Upper lobe of right lung (tissue), 1 donor: ENCODE measurements around the gene MRPL3. TPM values are rescaled to one million over a fixed set of nuclear protein-coding genes. Genes with fewer than 3 reads are reported as not detected.
"Not testable (repeated sequence)": the region's sequence is repeated elsewhere in the genome, so short reads cannot be mapped to it uniquely, and the experiment has no call there.

Source experiments
- ATAC-seq: fragments of 200-7000 bp; cut with Tn5 transposase; one replicate; pipeline ENCODE4 v1.9.1; 2020; ENCODE audit warnings: mild to moderate bottlenecking, moderate library complexity
- DNase-seq: peaks from one replicate; pipeline ENCODE4 v3.0.0-alpha.2; 2020
- H3K27ac ChIP-seq: fragments of 200-600 bp; one replicate; pipeline ENCODE4 v1.8.0; 2022
- H3K27me3 ChIP-seq: fragments of 200-600 bp; one replicate; pipeline ENCODE4 v1.8.0; 2022; ENCODE audit warnings: mild to moderate bottlenecking
- H3K36me3 ChIP-seq: fragments of 200-600 bp; one replicate; pipeline ENCODE4 v1.8.0; 2022
- H3K4me1 ChIP-seq: fragments of 200-600 bp; one replicate; pipeline ENCODE4 v1.8.0; 2022
- H3K4me3 ChIP-seq: fragments of 200-600 bp; one replicate; pipeline ENCODE4 v1.8.0; 2022; ENCODE audit warnings: mild to moderate bottlenecking
- H3K9me3 ChIP-seq: fragments of 200-600 bp; one replicate; pipeline ENCODE4 v1.8.0; 2022
- CTCF ChIP-seq: fragments of 200-600 bp; IDR thresholded peaks from one replicate; pipeline ENCODE4 v1.8.0; 2022; ENCODE audit warnings: antibody characterized with exemption
- intact Hi-C: fragments of 100-400 bp; cut with DNase I; formaldehyde crosslinking; loops from one replicate; pipeline ENCODE4 v1.11.0; 2022
- total RNA-seq: library from RNA; stranded (reverse); fragmentation: NEBNext Ultra II Directional; extraction: Animal tissue kit (Norgen Biotek cat#: 25700); gene quantifications from one replicate; pipeline ENCODE4 v1.2.1, GENCODE V29; 2021
- donor health status: DM: no; HTN: yes; CAD: no; lungs with severe emphysema.

Gene MRPL3
- total RNA-seq, 1 donor from 2014 or later, result 48.8 TPM

- intact Hi-C loops, result no loop called here
- DNase-seq, result no peak
These were observed 822 bp downstream of the MRPL3 start for GRCh38 chr3:131501949-131502348.

GRCh38 chr3:131494706-131495105, 8.1 kb downstream of the MRPL3 start:
- no peak for TF ChIP-seq CTCF
- ATAC-seq, result no peak
- Histone ChIP-seq H3K4me1 (no peaks in the 10 kb centered on the region), H3K4me3 (no peak overlapping the region), H3K27ac (no peak overlapping the region), H3K27me3 (no peaks in the 10 kb centered on the region), H3K36me3 (peaks cover 81% of the 10 kb centered on the region), H3K9me3 (no peaks in the 10 kb centered on the region)
- DNase-seq, result no peak
- intact Hi-C loops, result no loop called here

More at GRCh38 chr3:131501949-131502348, 822 bp downstream of the MRPL3 start:
- no peak for TF ChIP-seq CTCF
- Histone ChIP-seq H3K27ac (peak overlapping the region; percentile 84), H3K9me3 (no peaks in the 10 kb centered on the region), H3K36me3 (peaks cover 32% of the 10 kb centered on the region), H3K4me1 (peaks cover 18% of the 10 kb centered on the region), H3K27me3 (no peaks in the 10 kb centered on the region), H3K4me3 (peak overlapping the region; percentile 88)
- no peak for ATAC-seq

- Histone ChIP-seq H3K27me3 (no peaks in the 10 kb centered on the region), H3K4me1 (no peaks in the 10 kb centered on the region), H3K36me3 (peaks cover 73% of the 10 kb centered on the region), H3K27ac (no peak overlapping the region), H3K9me3 (no peaks in the 10 kb centered on the region), H3K4me3 (no peak overlapping the region)
- intact Hi-C loops, result no loop called here
- DNase-seq, result no peak
- TF ChIP-seq CTCF, result no peak
- no peak for ATAC-seq
These were observed 11.0 kb downstream of the MRPL3 start for GRCh38 chr3:131491775-131492174.

GRCh38 chr3:131491084-131491483, 11.7 kb downstream of the MRPL3 start:
- ATAC-seq, result no peak

GRCh38 chr3:131486545-131486944, 16.2 kb downstream of the MRPL3 start:
- peaks cover 54% of the 10 kb centered on the region for H3K36me3 ChIP-seq
- H3K27ac ChIP-seq, H3K4me1 ChIP-seq, intact Hi-C loops, H3K9me3 ChIP-seq, DNase-seq, ATAC-seq, H3K4me3 ChIP-seq, H3K27me3 ChIP-seq: not testable (repeated sequence)

More at GRCh38 chr3:131491084-131491483, 11.7 kb downstream of the MRPL3 start:
- TF ChIP-seq CTCF, result no peak
- no peak overlapping the region for H3K4me3 ChIP-seq
- no peaks in the 10 kb centered on the region for H3K9me3 ChIP-seq
- no peak overlapping the region for H3K27ac ChIP-seq
- intact Hi-C loops, result no loop called here
- H3K36me3 ChIP-seq, result peaks cover 66% of the 10 kb centered on the region
- no peak for DNase-seq
- H3K27me3 ChIP-seq, result no peaks in the 10 kb centered on the region
- no peaks in the 10 kb centered on the region for H3K4me1 ChIP-seq

GRCh38 chr3:131485119-131485518, 17.7 kb downstream of the MRPL3 start:
- TF ChIP-seq CTCF, result no peak
- ATAC-seq (no peak), DNase-seq (no peak)
- Histone ChIP-seq H3K4me1 (no peaks in the 10 kb centered on the region), H3K4me3 (no peak overlapping the region), H3K27ac (no peak overlapping the region), H3K9me3 (no peaks in the 10 kb centered on the region), H3K36me3 (peaks cover 44% of the 10 kb centered on the region), H3K27me3 (no peaks in the 10 kb centered on the region)
- intact Hi-C loops, result no loop called here
